GM12865 (cell line): ENCODE results near the gene RETREG1.

Experiments used
- DNase-seq: peaks from one replicate; pipeline ENCODE4 v3.0.0; 2010; ENCODE audit warnings: low read depth
- H3K4me3 ChIP-seq: 2 replicates; pipeline ENCODE4 v1.5.1; 2011; ENCODE audit warnings: mild to moderate bottlenecking, low read depth, low read length, control low read depth
- CTCF ChIP-seq: IDR thresholded peaks from 2 replicates; pipeline ENCODE4 v1.5.1; 2011; ENCODE audit warnings: low read length, control low read depth, low read depth, inconsistent platforms; ENCODE audit not compliant: insufficient read depth; ENCODE audit errors: missing control alignments

The RETREG1 gene

GRCh38 chr5:16577677-16578076, 39.1 kb downstream of the RETREG1 start:
- no peak for TF ChIP-seq CTCF
- DNase-seq: peak; percentile 10
- no peak overlapping the region for H3K4me3 ChIP-seq

DNA sequence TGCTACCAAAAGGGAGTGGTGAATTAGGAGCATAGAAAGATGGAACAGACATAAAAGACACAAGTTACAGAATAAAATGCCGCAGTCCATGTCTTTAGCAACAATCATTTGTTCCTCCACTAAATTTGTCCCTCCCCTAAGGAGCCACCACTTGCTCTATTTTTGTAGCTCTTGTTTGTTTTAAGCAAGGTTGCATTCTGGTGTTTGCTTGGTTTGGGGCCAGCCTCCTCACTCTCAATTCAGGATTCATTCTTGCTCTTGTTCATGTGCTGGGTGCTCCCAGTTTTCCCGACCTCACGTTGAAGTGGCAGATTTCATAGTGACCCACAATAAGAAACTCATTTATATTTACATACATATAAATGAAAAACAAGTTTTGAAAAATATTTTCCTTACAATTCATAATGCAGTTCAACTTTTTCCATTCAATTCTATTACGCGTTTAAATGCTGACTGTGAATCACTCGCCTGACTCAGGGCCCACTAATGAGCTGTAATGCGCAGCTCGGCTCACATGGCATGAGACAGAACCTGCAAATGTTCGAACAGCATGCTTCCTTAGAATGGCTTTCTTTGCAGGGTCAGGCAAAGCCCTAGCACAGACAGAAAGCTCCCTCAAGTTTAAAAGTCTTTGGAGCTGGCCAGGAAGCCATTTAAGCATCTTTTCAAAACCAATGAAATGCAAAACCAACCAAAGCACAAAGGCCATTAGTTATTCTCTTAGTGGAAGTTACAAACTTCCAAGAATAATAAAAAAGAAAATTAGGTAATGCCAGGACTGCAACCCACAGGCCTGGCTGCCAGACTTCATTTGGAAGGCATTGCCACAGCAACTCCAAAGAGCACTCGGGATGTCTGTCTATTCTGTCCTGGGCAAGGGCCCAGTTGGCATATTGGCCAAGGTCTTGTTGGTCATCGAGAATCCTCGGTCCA, 41.7 kb downstream of the RETREG1 start:
- H3K4me3 ChIP-seq: no peak overlapping the region
- no peak for DNase-seq
- no peak for TF ChIP-seq CTCF

GRCh38 chr5:16573401-16573800, 43.4 kb downstream of the RETREG1 start:
- no peak for DNase-seq
- no peak for TF ChIP-seq CTCF
- no peak overlapping the region for H3K4me3 ChIP-seq

DNA sequence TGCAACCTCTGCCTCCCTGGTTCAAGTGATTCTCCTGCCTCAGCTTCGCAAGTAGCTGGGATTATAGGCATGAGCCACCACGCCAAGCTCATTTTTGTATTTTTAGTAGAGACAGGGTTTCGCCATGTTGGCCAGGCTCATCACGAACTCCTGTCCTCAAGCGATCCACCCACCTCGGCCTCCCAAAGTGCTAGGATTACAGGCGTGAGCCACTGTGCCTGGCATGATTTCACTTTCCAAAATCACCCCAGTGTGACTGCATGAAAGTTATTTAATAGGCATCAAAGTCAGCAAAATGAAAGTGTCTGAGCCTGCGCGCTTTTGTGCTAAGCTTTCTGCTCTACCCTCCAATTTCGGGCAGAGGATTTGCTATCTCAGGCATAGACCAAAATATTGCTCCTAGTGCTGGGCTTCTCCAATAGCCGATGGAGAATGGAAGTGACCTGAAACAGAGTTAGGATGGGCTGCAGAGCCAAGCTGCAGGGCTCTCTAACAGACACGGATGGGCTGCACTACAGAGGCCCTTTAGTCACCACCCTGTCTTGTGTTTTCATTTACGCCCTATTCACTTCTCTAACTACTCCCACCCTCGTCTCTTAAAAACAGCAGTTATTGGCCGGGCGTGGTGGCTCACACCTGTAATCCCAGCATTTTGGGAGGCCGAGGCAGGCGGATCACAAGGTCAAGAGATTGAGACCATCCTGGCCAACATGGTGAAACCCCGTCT, 44.3 kb downstream of the RETREG1 start:
- no peak overlapping the region for H3K4me3 ChIP-seq
- DNase-seq: no peak
- no peak for TF ChIP-seq CTCF

DNA sequence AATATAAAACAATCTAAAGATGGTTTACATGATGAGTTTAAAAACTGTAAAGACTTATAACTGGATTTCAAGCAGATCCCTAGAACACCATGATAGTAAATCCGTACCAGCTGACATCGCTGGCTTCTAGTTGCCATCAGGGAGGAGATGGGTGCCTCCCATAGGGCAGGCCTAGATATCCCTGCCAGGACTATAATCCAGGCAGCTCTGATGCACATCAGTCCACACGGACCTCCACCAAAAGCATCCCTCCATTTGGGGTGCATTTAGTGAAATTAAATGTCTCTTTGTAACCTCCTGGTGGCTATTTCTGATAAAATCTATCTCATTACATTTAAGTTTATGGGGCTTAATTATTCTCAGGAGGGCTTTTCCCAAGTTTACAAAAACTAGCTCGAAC, 45.8 kb downstream of the RETREG1 start:
- no peak overlapping the region for H3K4me3 ChIP-seq
- no peak for TF ChIP-seq CTCF
- no peak for DNase-seq

DNA sequence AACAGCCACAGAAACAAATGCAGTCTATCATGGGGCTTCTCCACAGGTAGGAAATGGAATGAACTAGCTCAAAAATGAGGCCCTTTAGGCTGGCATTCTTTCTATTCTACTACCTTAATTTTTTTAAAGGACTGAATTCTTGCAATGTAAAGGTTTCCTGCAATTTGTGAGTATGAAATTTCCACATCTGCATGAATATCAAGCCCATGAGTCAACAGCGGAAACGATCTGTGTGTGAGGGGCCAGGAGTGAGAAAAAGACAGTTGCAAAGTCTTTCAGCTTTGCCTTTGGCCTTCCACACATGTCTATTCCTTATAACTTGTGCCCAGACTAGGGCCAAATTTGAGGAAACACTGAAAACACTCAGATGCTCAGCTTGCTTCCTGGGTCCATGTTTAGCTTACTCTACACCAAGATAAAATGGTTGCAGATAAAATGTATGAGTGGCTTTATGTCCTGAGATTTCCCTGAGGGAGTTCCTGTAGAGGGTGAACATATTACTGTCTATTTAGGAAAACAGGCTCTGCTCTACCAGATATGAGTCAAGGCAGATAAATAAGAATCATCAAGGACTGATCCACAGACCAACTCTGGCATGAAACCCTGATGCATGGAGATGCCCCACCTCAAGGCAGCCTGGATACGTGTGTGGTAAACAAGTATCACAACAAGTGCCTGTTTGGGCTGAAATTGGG, 46.5 kb downstream of the RETREG1 start:
- H3K4me3 ChIP-seq: no peak overlapping the region
- no peak for TF ChIP-seq CTCF
- no peak for DNase-seq
